ENCODE measurements around the gene DEAF1. TPM values are rescaled to one million over a fixed set of nuclear protein-coding genes. Genes with fewer than 3 reads are reported as not detected.

The DEAF1 gene
- total RNA-seq, 6 experiments from 2014 or later: 11.3 to 17.9 (median 14.0) TPM

DNA sequence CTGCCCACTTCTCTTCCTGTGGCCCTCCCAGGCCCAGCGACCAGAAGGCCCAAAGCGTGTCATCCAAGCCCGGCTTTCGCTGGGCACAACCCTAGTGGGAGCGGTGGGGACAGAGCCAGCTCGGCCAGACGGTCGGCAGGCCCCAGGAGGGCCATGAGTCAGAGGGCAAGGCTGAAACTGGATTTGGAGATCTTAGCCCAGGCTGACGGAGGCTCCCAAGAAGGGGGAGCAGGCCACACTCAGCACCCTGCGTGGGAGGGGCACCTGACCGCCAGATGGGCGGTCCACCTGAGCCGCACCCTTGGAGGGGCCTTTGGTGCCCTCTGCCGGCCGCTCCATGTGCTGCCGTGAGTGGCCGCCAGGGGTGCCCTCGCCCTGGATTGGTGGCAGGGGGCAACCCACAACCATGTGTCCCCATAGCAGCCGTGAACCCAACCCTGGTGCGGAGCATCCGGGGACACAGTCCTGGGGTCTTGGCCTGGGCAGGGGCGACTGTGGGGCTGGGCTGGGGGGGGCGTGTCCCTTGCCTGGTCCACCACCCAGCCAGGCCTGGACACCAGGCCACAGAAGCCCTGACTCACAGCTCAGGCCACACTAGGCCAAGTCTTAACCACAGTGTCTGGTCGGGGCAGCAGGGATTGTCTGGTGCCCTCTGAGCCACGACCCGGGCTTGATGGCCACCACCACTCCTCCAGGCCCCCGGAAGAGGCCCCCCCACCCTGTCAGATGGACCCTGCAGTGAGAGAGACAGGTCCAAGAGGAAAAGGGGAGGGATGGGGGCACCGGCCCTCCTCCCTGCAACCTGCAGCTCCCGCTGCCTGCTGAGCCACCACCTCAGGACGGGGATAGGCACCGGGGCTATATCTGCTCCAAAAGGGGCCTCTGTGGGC, 33.1 kb upstream of the DEAF1 start:
- 3% methylated on average over 7 of the region's 31 CpGs for WGBS (ENCODE audit: insufficient coverage, low coverage, low lambda C conversion rate, missing lambda C conversion rate)

DNA sequence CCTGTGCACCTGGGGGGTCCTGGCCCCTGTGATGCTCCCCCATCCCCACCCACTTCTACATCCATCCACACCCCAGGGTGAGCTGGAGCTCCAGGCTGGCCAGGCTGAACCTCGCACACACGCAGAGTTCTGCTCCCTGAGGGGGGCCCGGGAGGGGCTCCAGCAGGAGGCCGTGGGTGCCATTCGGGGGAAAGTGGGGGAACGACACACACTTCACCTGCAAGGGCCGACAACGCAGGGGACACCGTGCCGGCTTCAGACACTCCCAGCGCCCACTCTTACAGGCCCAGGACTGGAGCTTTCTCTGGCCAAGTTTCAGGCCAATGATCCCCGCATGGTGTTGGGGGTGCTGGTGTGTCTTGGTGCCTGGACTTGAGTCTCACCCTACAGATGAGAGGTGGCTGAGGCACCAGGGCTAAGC, 32.3 kb upstream of the DEAF1 start:
- TF ChIP-seq, protein P1, sequence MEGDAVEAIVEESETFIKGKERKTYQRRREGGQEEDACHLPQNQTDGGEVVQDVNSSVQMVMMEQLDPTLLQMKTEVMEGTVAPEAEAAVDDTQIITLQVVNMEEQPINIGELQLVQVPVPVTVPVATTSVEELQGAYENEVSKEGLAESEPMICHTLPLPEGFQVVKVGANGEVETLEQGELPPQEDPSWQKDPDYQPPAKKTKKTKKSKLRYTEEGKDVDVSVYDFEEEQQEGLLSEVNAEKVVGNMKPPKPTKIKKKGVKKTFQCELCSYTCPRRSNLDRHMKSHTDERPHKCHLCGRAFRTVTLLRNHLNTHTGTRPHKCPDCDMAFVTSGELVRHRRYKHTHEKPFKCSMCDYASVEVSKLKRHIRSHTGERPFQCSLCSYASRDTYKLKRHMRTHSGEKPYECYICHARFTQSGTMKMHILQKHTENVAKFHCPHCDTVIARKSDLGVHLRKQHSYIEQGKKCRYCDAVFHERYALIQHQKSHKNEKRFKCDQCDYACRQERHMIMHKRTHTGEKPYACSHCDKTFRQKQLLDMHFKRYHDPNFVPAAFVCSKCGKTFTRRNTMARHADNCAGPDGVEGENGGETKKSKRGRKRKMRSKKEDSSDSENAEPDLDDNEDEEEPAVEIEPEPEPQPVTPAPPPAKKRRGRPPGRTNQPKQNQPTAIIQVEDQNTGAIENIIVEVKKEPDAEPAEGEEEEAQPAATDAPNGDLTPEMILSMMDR (IDR thresholded peaks at IDR 0.05): no peak
- no peak for TF ChIP-seq POLR2A (IDR thresholded peaks at IDR 0.05)
- DNase-seq (peak in 2 of 3 donors; percentile 47 to 57), ATAC-seq (no peak)
- Histone ChIP-seq H3K4me3 (no peak overlapping the region), H3K27me3 (no peaks in the 10 kb centered on the region), H3K27ac (no peak overlapping the region), H3K9me3 (no peaks in the 10 kb centered on the region), H3K4me1 (peaks cover 0 to 7% (median 0%) of the 10 kb centered on the region in 4 donors), H3K36me3 (peaks cover 0 to 31% (median 5%) of the 10 kb centered on the region in 4 donors)
- no CpG with 5 or more reads among the region's 12 CpGs for WGBS (ENCODE audit: insufficient coverage, low coverage, low lambda C conversion rate, missing lambda C conversion rate)
- intact Hi-C loops (cut with DNase I): loop anchor here (10.0 kb wide), 1 partner anchor 62 kb away; no protein-coding TSS in a partner anchor

More for the DNA sequence above, 33.1 kb upstream of the DEAF1 start:
- intact Hi-C loops (cut with DNase I): loop anchor here (10.0 kb wide), 1 partner anchor 63 kb away; no protein-coding TSS in a partner anchor
- no peak overlapping the region for H3K4me3 ChIP-seq
- H3K4me1 ChIP-seq: peaks cover 0 to 7% (median 0%) of the 10 kb centered on the region in 4 donors
- peak; percentile 85 to 86 (median 86) for DNase-seq
- no peak overlapping the region for H3K27ac ChIP-seq
- H3K36me3 ChIP-seq: peaks cover 0 to 29% (median 5%) of the 10 kb centered on the region in 4 donors
- no peaks in the 10 kb centered on the region for H3K9me3 ChIP-seq
- ATAC-seq: peak; percentile 90 to 92 (median 91)
- TF ChIP-seq, protein P1 (IDR thresholded peaks at IDR 0.05): peak; percentile 92 to 97 (median 96)
- TF ChIP-seq POLR2A (IDR thresholded peaks at IDR 0.05): no peak
- H3K27me3 ChIP-seq: no peaks in the 10 kb centered on the region

DNA sequence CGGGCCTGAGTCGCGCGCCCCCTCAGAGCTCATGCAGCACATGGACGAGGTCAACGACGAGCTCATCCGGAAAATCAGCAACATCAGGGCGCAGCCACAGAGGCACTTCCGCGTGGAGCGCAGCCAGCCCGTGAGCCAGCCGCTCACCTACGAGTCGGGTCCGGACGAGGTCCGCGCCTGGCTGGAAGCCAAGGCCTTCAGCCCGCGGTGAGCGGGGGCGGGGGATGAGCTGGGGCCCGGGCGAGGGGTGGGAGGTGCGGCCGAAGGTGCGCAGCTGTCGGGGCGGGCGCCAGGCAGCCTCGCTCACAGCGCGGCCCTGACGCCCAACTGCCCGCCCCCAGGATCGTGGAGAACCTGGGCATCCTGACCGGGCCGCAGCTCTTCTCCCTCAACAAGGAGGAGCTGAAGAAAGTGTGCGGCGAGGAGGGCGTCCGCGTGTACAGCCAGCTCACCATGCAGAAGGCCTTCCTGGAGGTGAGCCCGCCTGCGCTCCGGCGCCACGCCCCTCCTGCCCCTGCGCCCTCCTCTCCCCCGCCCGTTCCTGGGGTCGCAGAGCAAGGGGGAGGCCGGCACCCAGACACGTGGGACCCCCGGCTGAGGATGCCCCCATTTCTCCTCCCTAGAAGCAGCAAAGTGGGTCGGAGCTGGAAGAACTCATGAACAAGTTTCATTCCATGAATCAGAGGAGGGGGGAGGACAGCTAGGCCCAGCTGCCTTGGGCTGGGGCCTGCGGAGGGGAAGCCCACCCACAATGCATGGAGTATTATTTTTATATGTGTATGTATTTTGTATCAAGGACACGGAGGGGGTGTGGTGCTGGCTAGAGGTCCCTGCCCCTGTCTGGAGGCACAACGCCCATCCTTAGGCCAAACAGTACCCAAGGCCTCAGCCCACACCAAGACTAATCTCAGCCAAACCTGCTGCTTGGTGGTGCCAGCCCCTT, 31.5 kb upstream of the DEAF1 start:
- no peak for ATAC-seq
- TF ChIP-seq POLR2A (IDR thresholded peaks at IDR 0.05): no peak
- TF ChIP-seq, protein P1 (IDR thresholded peaks at IDR 0.05): no peak
- H3K4me1 ChIP-seq: peaks cover 0 to 7% (median 0%) of the 10 kb centered on the region in 4 donors
- H3K27ac ChIP-seq: peak overlapping the region in 1 of 3 donors; percentile 8
- peak; percentile 57 to 72 (median 63) for DNase-seq
- no peak overlapping the region for H3K4me3 ChIP-seq
- no peaks in the 10 kb centered on the region for H3K9me3 ChIP-seq
- H3K36me3 ChIP-seq: peaks cover 0 to 34% (median 5%) of the 10 kb centered on the region in 4 donors
- intact Hi-C loops (cut with DNase I): loop anchor here (10.0 kb wide), 1 partner anchor 62 kb away; no protein-coding TSS in a partner anchor
- no peaks in the 10 kb centered on the region for H3K27me3 ChIP-seq
- 40% methylated on average over 2 of the region's 61 CpGs for WGBS (ENCODE audit: insufficient coverage, low coverage, low lambda C conversion rate, missing lambda C conversion rate)

DNA sequence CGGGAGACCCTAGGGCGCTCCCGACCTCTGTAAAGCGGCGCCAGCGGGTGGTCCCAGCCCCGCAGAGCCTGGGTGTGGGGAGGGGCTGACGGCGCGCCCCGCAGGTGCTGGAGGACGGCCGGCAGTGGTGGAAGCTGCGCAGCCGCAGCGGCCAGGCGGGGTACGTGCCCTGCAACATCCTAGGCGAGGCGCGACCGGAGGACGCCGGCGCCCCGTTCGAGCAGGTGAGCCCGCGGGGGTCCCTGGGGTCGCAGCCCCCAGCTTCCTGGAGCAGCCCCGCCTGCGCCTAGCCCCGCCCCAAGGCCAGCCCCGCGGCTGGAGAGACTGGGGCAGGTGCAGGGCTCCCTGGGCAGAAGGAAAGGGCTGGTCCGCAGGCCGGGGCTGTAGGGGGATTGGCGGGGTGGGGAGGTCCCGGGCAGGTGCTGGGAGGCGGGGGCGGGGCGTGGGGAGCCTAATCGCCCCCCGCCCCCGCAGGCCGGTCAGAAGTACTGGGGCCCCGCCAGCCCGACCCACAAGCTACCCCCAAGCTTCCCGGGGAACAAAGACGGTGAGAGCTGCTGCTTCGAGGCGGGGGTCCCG, 30.7 kb upstream of the DEAF1 start:
- peaks cover 0 to 7% (median 0%) of the 10 kb centered on the region in 4 donors for H3K4me1 ChIP-seq

More for the DNA sequence above, 30.7 kb upstream of the DEAF1 start:
- ATAC-seq (no peak), DNase-seq (peak in 1 of 3 donors; percentile 57)
- H3K36me3 ChIP-seq: peaks cover 0 to 39% (median 5%) of the 10 kb centered on the region in 4 donors
- intact Hi-C loops (cut with DNase I): loop anchor here (10.0 kb wide), 1 partner anchor 61 kb away; no protein-coding TSS in a partner anchor
- no peak overlapping the region for H3K27ac ChIP-seq
- 32% methylated on average over 5 of the region's 53 CpGs for WGBS (ENCODE audit: insufficient coverage, low coverage, low lambda C conversion rate, missing lambda C conversion rate)
- TF ChIP-seq, protein P1 (IDR thresholded peaks at IDR 0.05): no peak
- no peak for TF ChIP-seq POLR2A (IDR thresholded peaks at IDR 0.05)
- no peaks in the 10 kb centered on the region for H3K27me3 ChIP-seq
- no peaks in the 10 kb centered on the region for H3K9me3 ChIP-seq
- H3K4me3 ChIP-seq: no peak overlapping the region

All from right lobe of liver (tissue), 6 donors.